Measurements from ENCODE around the gene SMG6.

Gene SMG6

DNA sequence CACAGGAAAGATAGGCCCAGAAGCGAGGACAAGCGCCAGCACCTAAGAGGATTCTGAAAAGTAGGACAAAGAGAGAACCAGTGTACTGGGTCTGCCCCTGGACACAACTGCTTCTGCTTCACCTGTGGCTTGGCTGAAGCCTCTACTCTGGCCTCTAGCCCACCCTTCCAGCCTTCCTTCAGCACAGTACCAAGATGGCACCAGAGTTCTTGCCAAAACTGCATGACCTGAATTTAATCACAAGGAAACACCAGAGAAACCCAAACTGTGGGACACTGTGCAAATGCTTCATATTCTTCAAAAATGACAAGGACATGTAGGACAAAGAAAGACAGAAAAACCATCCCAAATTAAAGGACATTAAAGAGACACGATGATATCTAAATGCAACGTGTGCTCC is 116.6 kb downstream of the SMG6 start:
- no peak for ATAC-seq
- TF ChIP-seq ARNTL (CRISPR knock-in tag; IDR thresholded peaks at IDR 0.05; ENCODE audit: borderline replicate concordance, low read depth) (no peak), CSDC2 (CRISPR knock-in tag; IDR thresholded peaks at IDR 0.05) (no peak), OSR1 (CRISPR knock-in tag; IDR thresholded peaks at IDR 0.05) (no peak), ZNF565 (CRISPR knock-in tag; conservative IDR thresholded peaks at IDR 0.05; ENCODE audit: low read depth) (no peak), ZNF8 (CRISPR knock-in tag; IDR thresholded peaks at IDR 0.05) (no peak), ZFP3 (CRISPR knock-in tag; IDR thresholded peaks at IDR 0.05) (no peak), ZC3H10 (CRISPR knock-in tag; IDR thresholded peaks at IDR 0.05) (no peak), RARB (CRISPR knock-in tag; IDR thresholded peaks at IDR 0.05) (no peak), BACH2 (CRISPR knock-in tag; IDR thresholded peaks at IDR 0.05; ENCODE audit: borderline replicate concordance) (no peak), PPARA (CRISPR knock-in tag; IDR thresholded peaks at IDR 0.05; ENCODE audit: borderline replicate concordance) (no peak), ISL1 (CRISPR knock-in tag; IDR thresholded peaks at IDR 0.05) (no peak), ZNF70 (CRISPR knock-in tag; IDR thresholded peaks at IDR 0.05) (no peak)
- TF ChIP-seq, protein P1, sequence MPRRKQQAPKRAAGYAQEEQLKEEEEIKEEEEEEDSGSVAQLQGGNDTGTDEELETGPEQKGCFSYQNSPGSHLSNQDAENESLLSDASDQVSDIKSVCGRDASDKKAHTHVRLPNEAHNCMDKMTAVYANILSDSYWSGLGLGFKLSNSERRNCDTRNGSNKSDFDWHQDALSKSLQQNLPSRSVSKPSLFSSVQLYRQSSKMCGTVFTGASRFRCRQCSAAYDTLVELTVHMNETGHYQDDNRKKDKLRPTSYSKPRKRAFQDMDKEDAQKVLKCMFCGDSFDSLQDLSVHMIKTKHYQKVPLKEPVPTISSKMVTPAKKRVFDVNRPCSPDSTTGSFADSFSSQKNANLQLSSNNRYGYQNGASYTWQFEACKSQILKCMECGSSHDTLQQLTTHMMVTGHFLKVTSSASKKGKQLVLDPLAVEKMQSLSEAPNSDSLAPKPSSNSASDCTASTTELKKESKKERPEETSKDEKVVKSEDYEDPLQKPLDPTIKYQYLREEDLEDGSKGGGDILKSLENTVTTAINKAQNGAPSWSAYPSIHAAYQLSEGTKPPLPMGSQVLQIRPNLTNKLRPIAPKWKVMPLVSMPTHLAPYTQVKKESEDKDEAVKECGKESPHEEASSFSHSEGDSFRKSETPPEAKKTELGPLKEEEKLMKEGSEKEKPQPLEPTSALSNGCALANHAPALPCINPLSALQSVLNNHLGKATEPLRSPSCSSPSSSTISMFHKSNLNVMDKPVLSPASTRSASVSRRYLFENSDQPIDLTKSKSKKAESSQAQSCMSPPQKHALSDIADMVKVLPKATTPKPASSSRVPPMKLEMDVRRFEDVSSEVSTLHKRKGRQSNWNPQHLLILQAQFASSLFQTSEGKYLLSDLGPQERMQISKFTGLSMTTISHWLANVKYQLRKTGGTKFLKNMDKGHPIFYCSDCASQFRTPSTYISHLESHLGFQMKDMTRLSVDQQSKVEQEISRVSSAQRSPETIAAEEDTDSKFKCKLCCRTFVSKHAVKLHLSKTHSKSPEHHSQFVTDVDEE (CRISPR knock-in tag; IDR thresholded peaks at IDR 0.05) = no peak

DNA sequence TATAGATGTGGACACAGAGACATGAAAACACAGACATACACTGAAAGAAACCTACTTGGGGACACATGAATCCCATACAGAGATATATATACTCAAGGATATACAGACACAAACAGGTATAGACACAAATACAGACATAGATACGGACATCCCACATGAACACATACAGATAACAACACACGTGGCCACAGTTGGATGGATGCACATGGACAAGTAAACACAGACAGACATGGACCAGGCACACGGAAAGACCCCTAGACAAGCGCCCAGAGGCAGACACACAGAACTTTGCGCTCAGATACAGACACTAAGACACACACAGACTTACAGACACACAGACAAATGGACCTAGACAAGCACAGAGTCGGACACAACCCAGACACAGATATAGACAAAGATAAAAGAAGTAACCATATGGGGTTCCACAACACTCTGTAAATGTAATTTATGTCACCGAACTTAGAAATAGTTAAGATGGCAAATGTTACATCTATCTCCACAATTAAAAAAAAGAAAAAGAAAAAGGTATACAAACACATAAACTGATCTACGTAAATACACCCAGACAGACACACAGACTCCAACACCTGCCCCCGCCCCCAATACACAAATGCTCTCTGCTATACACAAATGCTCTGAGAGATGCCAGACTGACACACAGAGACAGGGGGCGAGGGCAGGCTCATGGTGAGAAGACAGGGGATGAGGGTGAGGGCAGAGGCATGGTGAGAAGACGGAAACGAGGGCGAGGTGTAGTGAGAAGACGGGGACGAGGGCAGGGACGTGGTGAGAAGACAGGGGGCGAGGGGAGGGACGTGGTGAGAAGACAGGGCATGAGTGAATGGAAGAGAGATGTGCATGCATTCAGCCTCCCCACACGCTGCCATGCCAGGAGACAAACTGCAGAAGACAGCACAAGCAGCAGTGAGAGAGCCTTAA is 118.3 kb downstream of the SMG6 start:
- TF ChIP-seq ZNF70 (CRISPR knock-in tag; IDR thresholded peaks at IDR 0.05) (no peak), TCF4 (CRISPR knock-in tag; IDR thresholded peaks at IDR 0.05; ENCODE audit: borderline replicate concordance) (peak; percentile 65; the same call in 1 of the 2 replicates), ZC3H10 (CRISPR knock-in tag; IDR thresholded peaks at IDR 0.05) (no peak)
- TF ChIP-seq, protein P1 (CRISPR knock-in tag; IDR thresholded peaks at IDR 0.05) = peak; percentile 88; the same call in 1 of the 2 replicates
- ATAC-seq = no peak

DNA sequence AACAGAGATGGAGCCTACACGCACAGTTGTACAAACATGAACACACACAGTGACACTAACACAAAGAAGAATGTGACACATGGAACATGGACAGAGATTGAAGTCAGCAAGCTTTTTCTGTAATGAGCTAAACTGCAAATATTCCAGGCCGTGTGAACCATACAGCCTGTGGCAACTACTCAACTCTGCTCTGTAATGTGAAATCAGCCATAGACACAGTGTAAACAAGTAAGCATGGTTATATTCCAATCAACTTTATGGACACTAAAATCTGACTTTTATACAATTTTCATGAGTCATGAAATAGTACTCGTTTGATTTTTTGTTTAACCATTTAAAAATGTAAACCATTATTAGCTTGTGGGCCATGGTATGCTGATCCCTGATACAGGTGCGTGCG is 120.2 kb downstream of the SMG6 start:
- no peak for ATAC-seq
- TF ChIP-seq TCF4 (CRISPR knock-in tag; IDR thresholded peaks at IDR 0.05; ENCODE audit: borderline replicate concordance) = no peak
- TF ChIP-seq CSDC2 (CRISPR knock-in tag; IDR thresholded peaks at IDR 0.05) = no peak
- TF ChIP-seq, protein P1 (CRISPR knock-in tag; IDR thresholded peaks at IDR 0.05) = no peak
- TF ChIP-seq, protein P2, sequence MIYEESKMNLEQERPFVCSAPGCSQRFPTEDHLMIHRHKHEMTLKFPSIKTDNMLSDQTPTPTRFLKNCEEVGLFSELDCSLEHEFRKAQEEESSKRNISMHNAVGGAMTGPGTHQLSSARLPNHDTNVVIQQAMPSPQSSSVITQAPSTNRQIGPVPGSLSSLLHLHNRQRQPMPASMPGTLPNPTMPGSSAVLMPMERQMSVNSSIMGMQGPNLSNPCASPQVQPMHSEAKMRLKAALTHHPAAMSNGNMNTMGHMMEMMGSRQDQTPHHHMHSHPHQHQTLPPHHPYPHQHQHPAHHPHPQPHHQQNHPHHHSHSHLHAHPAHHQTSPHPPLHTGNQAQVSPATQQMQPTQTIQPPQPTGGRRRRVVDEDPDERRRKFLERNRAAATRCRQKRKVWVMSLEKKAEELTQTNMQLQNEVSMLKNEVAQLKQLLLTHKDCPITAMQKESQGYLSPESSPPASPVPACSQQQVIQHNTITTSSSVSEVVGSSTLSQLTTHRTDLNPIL (CRISPR knock-in tag; IDR thresholded peaks at IDR 0.05; ENCODE audit: low read depth) = no peak
- no peak for TF ChIP-seq OSR1 (CRISPR knock-in tag; IDR thresholded peaks at IDR 0.05)
- TF ChIP-seq ESRRG (CRISPR knock-in tag; IDR thresholded peaks at IDR 0.05) = no peak
- TF ChIP-seq ARNTL (CRISPR knock-in tag; IDR thresholded peaks at IDR 0.05; ENCODE audit: borderline replicate concordance, low read depth) = no peak
- no peak for TF ChIP-seq ZNF8 (CRISPR knock-in tag; IDR thresholded peaks at IDR 0.05)
- no peak for TF ChIP-seq ZNF70 (CRISPR knock-in tag; IDR thresholded peaks at IDR 0.05)
- no peak for TF ChIP-seq BACH2 (CRISPR knock-in tag; IDR thresholded peaks at IDR 0.05; ENCODE audit: borderline replicate concordance)
- TF ChIP-seq ZFP3 (CRISPR knock-in tag; IDR thresholded peaks at IDR 0.05) = no peak
- no peak for TF ChIP-seq GLIS3 (CRISPR knock-in tag; IDR thresholded peaks at IDR 0.05)
- no peak for TF ChIP-seq ISL1 (CRISPR knock-in tag; IDR thresholded peaks at IDR 0.05)
- TF ChIP-seq SNAI2 (CRISPR knock-in tag; IDR thresholded peaks at IDR 0.05) = no peak
- TF ChIP-seq ZFP30 (CRISPR knock-in tag; IDR thresholded peaks at IDR 0.05) = no peak
- no peak for TF ChIP-seq ZC3H10 (CRISPR knock-in tag; IDR thresholded peaks at IDR 0.05)
- TF ChIP-seq TOX (CRISPR knock-in tag; IDR thresholded peaks at IDR 0.05; ENCODE audit: borderline replicate concordance) = no peak
